ENCODE data around the gene CPSF3. TPM values are rescaled to one million over a fixed set of nuclear protein-coding genes. Genes with fewer than 3 reads are reported as not detected.
"Not testable (repeated sequence)": the region's sequence is repeated elsewhere in the genome, so short reads cannot be mapped to it uniquely, and the experiment has no call there.

CPSF3 gene
- total RNA-seq, 1 donor from 2014 or later: 91.2 TPM

- no peak for DNase-seq (ENCODE audit: low read depth)
- TF ChIP-seq CTCF (conservative IDR thresholded peaks at IDR 0.05; ENCODE audit: low read depth, low read length): no peak
- no peak overlapping the region for H3K4me3 ChIP-seq (ENCODE audit: low read depth, low read length)
Measured at GRCh38 chr2:9390151-9390850, 33.2 kb upstream of the CPSF3 start.

- no peak overlapping the region for H3K4me3 ChIP-seq (ENCODE audit: low read depth, low read length)
- no peak for TF ChIP-seq CTCF (conservative IDR thresholded peaks at IDR 0.05; ENCODE audit: low read depth, low read length)
- no peak for DNase-seq (ENCODE audit: low read depth)
Measured at GRCh38 chr2:9390991-9391390, 32.5 kb upstream of the CPSF3 start.

DNA sequence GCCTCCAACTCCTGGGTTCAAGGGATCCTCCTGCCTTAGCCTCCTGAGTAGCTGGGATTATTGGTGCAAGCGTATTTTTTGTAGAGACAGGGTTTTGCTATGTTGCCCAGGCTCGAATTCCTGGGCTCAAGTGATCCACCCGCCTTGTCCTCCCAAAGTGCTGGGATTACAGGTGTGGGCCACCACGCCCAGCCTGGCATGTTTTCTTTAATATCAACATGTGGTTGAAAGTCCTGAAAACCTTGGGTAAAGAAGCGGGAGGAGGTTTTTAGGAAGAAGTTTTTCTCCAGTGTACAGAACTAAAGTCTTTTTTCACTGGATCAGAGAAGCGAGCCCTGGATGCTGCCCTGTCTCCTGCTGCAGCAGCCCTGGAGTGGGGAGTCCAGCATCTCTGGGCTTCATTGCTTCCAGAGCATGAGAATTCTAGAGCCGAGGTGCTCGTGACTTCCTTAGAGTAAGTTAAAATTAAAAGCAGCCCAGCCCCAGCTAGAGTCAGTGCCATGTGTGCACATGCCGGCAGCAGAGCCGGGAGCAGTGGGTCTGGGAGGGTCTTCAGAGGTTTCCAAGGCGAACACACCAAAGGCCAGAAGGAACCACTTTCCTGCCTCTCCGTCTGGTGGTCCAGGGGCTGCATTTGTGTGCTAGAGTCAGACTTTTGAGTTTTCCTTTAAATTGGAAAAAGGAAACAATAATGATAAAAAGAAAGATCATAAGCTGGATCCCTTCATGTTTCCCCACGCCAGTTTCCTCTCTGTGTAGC, 31.3 kb upstream of the CPSF3 start:
- no peak for TF ChIP-seq CTCF (conservative IDR thresholded peaks at IDR 0.05; ENCODE audit: low read depth, low read length)
- DNase-seq (ENCODE audit: low read depth): no peak
- H3K4me3 ChIP-seq (ENCODE audit: low read depth, low read length): no peak overlapping the region

- H3K4me3 ChIP-seq (ENCODE audit: low read depth, low read length): no peak overlapping the region
- TF ChIP-seq CTCF (conservative IDR thresholded peaks at IDR 0.05; ENCODE audit: low read depth, low read length): no peak
- no peak for DNase-seq (ENCODE audit: low read depth)
Measured at GRCh38 chr2:9392898-9393765, 30.3 kb upstream of the CPSF3 start.

- H3K4me3 ChIP-seq (ENCODE audit: low read depth, low read length): no peak overlapping the region
- TF ChIP-seq CTCF (conservative IDR thresholded peaks at IDR 0.05; ENCODE audit: low read depth, low read length): no peak
- DNase-seq (ENCODE audit: low read depth): no peak
Measured at GRCh38 chr2:9394816-9395215, 28.6 kb upstream of the CPSF3 start.

- TF ChIP-seq CTCF (conservative IDR thresholded peaks at IDR 0.05; ENCODE audit: low read depth, low read length): no peak
- DNase-seq (ENCODE audit: low read depth): no peak
- H3K4me3 ChIP-seq (ENCODE audit: low read depth, low read length): no peak overlapping the region
Measured at GRCh38 chr2:9397201-9397600, 26.3 kb upstream of the CPSF3 start.

- H3K4me3 ChIP-seq (ENCODE audit: low read depth, low read length); DNase-seq (ENCODE audit: low read depth): not testable (repeated sequence)
Measured at GRCh38 chr2:9398251-9398650, 25.2 kb upstream of the CPSF3 start.

All from epithelial cell of proximal tubule (primary cell).